Measurements from ENCODE around the gene PIAS4.

DNA sequence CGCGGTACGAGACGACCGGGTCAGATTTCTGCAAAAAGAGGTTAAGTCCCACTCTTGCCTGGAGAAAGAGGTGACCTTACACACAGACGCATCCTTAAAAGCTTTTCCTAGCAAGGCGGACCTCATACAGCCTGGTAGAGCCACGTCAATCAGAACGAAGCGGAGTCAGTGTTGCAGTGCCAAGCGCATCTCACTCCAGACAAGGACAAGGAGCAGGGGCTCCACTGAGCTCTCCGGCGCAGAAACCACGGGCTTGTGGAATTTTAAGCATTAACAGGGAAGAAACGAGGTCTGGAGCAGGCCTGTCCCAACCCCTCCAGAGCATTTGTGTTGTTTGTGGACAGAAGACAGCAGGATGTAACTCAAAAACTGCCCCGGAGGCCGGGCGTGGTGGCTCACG is 29.4 kb upstream of the PIAS4 start:
- TF ChIP-seq, protein P1, sequence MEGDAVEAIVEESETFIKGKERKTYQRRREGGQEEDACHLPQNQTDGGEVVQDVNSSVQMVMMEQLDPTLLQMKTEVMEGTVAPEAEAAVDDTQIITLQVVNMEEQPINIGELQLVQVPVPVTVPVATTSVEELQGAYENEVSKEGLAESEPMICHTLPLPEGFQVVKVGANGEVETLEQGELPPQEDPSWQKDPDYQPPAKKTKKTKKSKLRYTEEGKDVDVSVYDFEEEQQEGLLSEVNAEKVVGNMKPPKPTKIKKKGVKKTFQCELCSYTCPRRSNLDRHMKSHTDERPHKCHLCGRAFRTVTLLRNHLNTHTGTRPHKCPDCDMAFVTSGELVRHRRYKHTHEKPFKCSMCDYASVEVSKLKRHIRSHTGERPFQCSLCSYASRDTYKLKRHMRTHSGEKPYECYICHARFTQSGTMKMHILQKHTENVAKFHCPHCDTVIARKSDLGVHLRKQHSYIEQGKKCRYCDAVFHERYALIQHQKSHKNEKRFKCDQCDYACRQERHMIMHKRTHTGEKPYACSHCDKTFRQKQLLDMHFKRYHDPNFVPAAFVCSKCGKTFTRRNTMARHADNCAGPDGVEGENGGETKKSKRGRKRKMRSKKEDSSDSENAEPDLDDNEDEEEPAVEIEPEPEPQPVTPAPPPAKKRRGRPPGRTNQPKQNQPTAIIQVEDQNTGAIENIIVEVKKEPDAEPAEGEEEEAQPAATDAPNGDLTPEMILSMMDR (IDR thresholded peaks at IDR 0.05; ENCODE audit: low read depth, low read length, poor library complexity, severe bottlenecking): no peak
- no peak for TF ChIP-seq EZH2phosphoT487 (IDR thresholded peaks at IDR 0.05; ENCODE audit: borderline replicate concordance, low read length)
